Stimulated activated naive CD4-positive, alpha-beta T cell (primary cell): ENCODE results near the gene BHLHA15.

ENCODE experiments used
- DNase-seq, 6 experiments: peaks; one replicate each; lab custom pipeline; 2025; lab: John Stamatoyannopoulos, UW

The BHLHA15 gene

GRCh38 chr7:98187138-98187502, 24.1 kb upstream of the BHLHA15 start:
- DNase-seq: no peak

DNA sequence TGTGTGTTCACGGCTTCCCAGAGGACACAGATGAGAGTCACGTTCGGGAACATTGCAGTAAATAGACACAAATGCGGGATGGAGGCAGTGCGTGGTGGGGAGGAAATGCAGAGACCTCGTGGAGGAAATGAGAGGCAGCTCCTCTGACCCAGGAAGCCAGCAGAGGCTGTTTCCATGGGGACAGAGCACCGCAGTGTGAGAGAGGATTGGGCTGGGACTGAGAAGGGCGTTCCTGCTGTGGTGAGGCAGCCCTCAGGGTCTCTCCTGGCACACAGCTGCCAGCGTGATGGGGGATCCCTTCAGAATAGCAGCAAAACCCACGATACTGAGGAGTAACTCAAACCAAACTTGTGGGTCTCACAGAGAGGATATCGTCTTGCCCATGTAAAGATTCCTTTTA, 21.7 kb upstream of the BHLHA15 start:
- DNase-seq: no peak

GRCh38 chr7:98191668-98192431, 19.4 kb upstream of the BHLHA15 start:
- DNase-seq: no peak

DNA sequence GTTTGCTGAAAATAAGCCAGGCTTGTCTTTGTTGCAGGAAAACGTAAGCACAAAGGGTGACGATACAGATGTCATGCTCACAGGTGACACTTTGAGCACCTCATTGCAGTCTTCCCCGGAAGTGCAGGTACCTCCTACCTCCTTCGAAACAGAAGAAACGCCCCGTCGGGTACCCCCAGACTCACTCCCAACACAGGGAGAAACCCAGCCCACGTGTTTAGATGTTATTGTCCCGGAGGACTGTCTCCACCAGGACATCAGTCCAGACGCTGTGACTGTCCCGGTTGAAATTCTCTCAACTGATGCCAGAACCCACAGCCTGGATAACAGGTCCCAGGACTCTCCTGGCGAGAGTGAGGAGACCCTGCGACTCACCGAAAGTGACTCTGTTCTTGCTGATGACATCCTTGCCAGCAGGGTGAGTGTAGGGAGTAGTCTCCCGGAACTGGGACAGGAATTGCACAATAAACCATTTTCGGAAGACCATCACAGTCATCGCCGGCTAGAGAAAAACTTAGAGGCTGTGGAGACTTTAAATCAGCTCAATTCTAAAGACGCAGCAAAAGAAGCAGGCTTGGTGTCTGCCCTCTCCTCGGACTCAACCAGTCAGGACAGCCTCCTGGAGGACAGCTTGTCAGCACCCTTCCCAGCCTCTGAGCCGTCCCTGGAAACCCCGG, 18.3 kb upstream of the BHLHA15 start:
- no peak for DNase-seq

GRCh38 chr7:98193474-98194180, 17.6 kb upstream of the BHLHA15 start:
- DNase-seq: no peak

DNA sequence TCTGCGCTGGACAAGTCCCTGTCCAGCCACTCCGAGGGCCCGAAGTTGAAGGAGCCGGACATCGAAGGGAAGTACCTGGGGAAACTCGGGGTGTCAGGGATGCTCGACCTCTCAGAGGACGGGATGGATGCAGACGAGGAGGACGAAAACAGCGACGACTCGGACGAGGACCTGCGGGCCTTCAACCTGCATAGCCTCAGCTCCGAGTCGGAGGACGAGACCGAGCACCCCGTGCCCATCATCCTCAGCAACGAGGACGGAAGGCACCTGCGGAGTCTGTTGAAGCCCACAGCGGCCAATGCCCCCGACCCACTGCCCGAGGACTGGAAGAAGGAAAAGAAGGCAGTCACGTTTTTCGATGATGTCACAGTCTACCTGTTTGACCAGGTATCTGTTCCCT, 17.1 kb upstream of the BHLHA15 start:
- no peak for DNase-seq

GRCh38 chr7:98194672-98195457, 16.4 kb upstream of the BHLHA15 start:
- no peak for DNase-seq

- no peak for DNase-seq
These were observed 14.3 kb upstream of the BHLHA15 start for GRCh38 chr7:98196706-98197605.

- no peak for DNase-seq
These were observed 12.1 kb upstream of the BHLHA15 start for GRCh38 chr7:98199131-98199530.

DNA sequence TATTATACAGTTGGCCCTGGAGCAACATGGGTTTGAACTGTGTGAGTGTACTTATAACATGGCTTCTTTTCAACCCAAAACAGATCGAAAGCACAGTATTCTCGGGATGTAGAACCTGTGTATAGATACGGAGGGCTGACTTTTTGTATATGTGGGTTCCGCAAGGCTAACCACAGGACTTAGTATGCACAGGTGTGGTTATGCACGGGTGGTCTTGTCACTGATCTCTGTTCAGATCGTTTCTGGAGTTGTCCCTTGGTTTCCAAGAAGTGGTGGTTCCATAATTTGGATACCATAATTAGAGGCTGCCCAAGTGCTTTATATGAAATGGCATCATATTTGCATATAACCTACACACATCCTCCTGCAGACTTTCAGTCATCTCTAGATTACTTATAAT, 10.9 kb upstream of the BHLHA15 start:
- DNase-seq: no peak

GRCh38 chr7:98202367-98203195, 8.7 kb upstream of the BHLHA15 start:
- peak; percentile 30 to 61 (median 47) for DNase-seq

DNA sequence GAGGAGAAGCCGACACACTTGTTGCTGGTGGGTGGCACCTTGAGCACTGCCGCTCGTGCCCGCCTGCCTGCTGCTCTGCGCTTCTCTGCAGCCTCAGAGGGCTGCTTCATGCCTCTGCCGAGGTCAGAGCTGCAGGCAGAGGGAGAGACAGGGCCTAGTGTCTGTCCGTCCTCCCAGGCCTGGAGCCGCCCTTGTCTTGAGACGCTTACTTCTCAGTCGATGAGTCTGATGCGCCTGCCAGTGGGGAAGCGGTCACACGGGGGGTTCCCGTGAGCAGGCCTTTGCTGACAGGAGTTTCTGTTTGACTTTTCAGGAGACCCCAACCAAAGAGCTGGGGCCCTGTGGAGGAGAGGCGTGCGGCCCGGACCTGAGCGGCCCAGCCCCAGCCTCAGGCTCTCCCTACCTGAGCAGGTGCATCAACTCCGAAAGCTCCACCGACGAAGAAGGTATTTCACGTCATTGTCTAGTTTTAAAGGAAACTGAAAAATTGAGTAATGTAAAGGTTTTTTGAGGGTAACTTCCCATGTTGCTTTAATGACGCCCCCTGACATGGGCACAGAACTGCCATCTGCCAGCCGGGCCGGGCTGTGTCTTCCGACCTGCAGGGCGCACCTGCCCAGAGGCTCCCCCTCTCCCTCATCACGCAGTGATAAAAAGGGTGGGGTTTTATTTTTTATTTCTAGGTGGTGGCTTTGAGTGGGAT, 7.8 kb upstream of the BHLHA15 start:
- no peak for DNase-seq

GRCh38 chr7:98203964-98204605, 7.2 kb upstream of the BHLHA15 start:
- no peak for DNase-seq

DNA sequence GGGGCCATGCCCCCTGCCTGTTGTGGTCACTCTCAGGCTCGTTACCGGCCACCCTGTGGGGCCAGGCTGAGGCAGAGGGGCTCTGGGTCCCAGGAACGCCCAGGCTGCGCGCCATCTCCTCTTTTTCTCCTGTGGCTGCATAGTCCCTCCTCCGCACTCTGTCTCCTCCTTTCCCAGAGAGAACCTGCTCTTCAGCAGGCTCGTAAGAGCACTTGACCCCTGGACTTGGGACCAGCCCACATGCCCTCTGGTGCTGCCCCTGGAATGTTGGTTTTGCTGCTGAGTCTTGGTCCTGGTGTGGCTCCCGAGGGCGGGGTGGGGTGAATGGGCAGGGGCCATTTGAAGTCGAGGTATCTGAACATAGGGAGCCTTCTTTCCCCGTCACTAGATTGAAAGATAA, 6.6 kb upstream of the BHLHA15 start:
- no peak for DNase-seq

DNA sequence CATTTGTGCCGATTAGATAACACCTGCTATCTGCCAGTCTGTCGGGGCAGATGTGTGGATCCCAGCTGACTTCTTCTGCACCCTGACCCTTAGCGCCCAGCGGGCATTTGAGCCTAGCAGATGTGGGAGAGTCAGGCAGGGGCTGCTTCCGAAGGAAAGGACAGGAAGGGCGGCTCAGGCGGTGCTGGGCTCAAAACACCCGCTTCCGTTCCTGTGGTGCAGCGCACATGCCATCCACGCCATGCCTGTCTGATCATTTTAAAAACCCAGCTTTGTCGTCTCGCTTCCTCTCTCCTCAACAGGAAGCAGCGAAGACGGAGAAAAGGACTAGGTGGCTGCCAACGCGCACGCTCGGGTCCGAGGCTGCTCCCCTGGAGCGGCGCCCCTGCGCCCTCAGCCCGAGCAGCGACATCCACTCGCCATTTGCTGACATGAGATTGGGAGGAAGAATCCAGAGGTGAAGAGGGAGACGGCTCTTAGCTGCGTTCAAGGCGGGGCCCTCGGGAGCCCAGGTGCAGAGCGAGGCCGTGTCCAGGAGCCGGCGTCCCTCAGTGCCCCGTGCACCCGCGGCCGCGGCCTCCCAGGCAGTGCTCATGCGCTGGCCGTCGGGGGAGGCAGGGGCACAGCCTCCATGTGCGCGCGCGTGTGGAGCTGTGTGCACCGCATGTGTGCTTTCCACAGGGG, 5.9 kb upstream of the BHLHA15 start:
- DNase-seq: no peak

DNA sequence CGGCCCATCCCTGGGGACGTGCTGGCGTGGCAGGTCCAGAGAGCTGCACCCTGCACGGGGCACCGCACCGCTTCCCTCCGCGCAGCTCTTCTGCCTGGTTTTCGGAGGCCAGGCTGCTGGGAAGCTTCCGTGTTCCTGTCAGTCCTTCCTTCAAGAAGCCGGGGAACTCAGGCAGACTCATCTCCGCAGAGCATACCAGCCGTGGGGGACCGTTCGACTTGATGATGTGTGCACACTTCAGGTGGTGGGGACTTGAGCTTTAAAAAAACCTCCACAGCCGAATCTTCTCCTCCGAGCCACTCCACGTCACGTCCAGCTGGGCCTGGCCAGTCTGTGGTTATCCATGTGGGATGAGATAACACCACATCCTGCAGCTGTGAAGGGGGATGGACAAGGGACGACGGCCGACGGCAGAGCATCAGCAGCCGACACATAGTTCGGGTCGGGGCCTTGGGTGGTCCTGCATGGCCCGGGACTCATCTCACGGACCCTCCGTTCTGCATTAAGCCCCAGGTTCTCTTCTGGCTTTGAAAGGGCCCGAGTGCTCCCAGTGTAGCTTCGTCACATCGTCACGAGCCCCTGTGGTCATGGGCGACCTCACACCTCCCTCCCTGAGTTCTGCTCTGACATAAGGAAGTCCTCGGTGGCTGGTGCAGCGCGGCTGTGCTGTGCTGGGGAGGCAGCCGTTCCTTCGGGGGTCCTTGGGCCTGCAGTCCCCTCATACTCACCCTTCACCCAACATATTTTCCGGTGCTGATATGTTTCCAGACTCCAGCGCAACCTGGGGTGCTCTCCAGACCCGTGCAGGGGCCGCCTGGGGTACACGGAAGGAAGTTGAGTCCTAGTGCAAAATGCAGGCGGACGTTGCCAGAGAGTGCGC, 4.5 kb upstream of the BHLHA15 start:
- DNase-seq: no peak

- DNase-seq: no peak
These were observed 1.9 kb upstream of the BHLHA15 start for GRCh38 chr7:98209166-98209920.
